ENCODE data around the gene CCDC40. TPM values are rescaled to one million over a fixed set of nuclear protein-coding genes. Genes with fewer than 3 reads are reported as not detected.
A peak's percentile ranks its signal among the peaks of the same experiment; 100 is the strongest.

The CCDC40 gene
- total RNA-seq, 2 experiments from 2014 or later, result 0.64 to 0.77 TPM

- CTCF ChIA-PET, result no interaction called here
- Mint-ChIP-seq H3K36me3 (ENCODE audit: low read depth) (no peaks in the 10 kb centered on the region), H3K4me1 (ENCODE audit: low read depth) (peaks cover 16% of the 10 kb centered on the region), H3K27ac (no peak overlapping the region), H3K4me3 (no peak overlapping the region), H3K9me3 (no peaks in the 10 kb centered on the region), H3K27me3 (no peaks in the 10 kb centered on the region)
- Histone ChIP-seq H3K9me3 (ENCODE audit: control insufficient read depth in 1 of 2, insufficient read depth in 1 of 2, low read length in 2 of 2) (no peaks in the 10 kb centered on the region), H3K27ac (ENCODE audit: low read depth in 1 of 2, low read length in 2 of 2) (no peak overlapping the region), H3K4me1 (ENCODE audit: insufficient read depth, low read length) (peaks cover 12% of the 10 kb centered on the region), H3K36me3 (ENCODE audit: insufficient read depth, low read length) (no peaks in the 10 kb centered on the region), H3K4me3 (ENCODE audit: low read length) (no peak overlapping the region), H3K27me3 (ENCODE audit: control insufficient read depth in 1 of 2, insufficient read depth in 2 of 2, low read length in 2 of 2) (no peaks in the 10 kb centered on the region)
- no peak for ATAC-seq (ENCODE audit: poor library complexity)
- TF ChIP-seq, protein P1, sequence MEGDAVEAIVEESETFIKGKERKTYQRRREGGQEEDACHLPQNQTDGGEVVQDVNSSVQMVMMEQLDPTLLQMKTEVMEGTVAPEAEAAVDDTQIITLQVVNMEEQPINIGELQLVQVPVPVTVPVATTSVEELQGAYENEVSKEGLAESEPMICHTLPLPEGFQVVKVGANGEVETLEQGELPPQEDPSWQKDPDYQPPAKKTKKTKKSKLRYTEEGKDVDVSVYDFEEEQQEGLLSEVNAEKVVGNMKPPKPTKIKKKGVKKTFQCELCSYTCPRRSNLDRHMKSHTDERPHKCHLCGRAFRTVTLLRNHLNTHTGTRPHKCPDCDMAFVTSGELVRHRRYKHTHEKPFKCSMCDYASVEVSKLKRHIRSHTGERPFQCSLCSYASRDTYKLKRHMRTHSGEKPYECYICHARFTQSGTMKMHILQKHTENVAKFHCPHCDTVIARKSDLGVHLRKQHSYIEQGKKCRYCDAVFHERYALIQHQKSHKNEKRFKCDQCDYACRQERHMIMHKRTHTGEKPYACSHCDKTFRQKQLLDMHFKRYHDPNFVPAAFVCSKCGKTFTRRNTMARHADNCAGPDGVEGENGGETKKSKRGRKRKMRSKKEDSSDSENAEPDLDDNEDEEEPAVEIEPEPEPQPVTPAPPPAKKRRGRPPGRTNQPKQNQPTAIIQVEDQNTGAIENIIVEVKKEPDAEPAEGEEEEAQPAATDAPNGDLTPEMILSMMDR (IDR thresholded peaks at IDR 0.05), result no peak
- intact Hi-C loops (cut with DNase I, micrococcal nuclease), result no loop called here
- peak in 1 of 14 experiments; percentile 14 for DNase-seq
- POLR2A ChIA-PET, result no interaction called here
These were observed 59.5 kb downstream of the CCDC40 start for GRCh38 chr17:80095844-80096475.

- TF ChIP-seq, protein P1 (IDR thresholded peaks at IDR 0.05), result no peak
- no peak for ATAC-seq (ENCODE audit: poor library complexity)
These were observed 60.1 kb downstream of the CCDC40 start for GRCh38 chr17:80096561-80097021.

DNA sequence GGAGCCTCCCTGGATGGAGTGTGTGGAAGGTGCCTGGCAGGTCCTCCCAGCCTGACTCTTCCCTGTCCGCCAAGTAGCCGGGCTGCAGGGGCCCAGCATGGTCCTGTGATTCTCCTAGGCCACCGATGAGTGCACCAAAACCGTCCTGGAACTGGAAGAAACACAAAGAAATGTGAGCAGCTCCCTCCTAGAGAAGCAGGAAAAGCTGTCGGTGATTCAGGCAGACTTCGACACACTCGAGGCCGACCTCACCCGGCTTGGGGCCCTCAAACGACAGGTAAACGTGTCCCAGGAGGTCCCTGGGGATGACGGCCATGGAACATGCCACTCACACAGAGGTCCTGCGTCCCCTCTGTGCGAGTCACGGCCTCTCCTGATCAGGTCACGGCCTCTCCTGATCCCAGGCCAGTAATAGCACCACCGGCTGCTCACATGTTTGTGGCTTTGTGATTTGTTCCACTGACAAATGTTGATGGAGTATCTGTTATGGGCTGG is 60.7 kb downstream of the CCDC40 start:
- Mint-ChIP-seq H3K27ac (no peak overlapping the region), H3K4me3 (no peak overlapping the region)
- no peak for ATAC-seq (ENCODE audit: poor library complexity)

More at GRCh38 chr17:80096561-80097021, 60.1 kb downstream of the CCDC40 start:
- Mint-ChIP-seq H3K27me3 (no peaks in the 10 kb centered on the region), H3K9me3 (no peaks in the 10 kb centered on the region), H3K36me3 (ENCODE audit: low read depth) (peaks cover under 1% of the 10 kb centered on the region), H3K27ac (no peak overlapping the region), H3K4me3 (no peak overlapping the region), H3K4me1 (ENCODE audit: low read depth) (peaks cover 17% of the 10 kb centered on the region)
- Histone ChIP-seq H3K9me3 (ENCODE audit: control insufficient read depth in 1 of 2, insufficient read depth in 1 of 2, low read length in 2 of 2) (no peaks in the 10 kb centered on the region), H3K4me1 (ENCODE audit: insufficient read depth, low read length) (peaks cover 14% of the 10 kb centered on the region), H3K27ac (ENCODE audit: low read depth in 1 of 2, low read length in 2 of 2) (no peak overlapping the region), H3K4me3 (ENCODE audit: low read length) (no peak overlapping the region), H3K36me3 (ENCODE audit: insufficient read depth, low read length) (no peaks in the 10 kb centered on the region), H3K27me3 (ENCODE audit: control insufficient read depth in 1 of 2, insufficient read depth in 2 of 2, low read length in 2 of 2) (no peaks in the 10 kb centered on the region)
- no peak for DNase-seq
- POLR2A ChIA-PET, result no interaction called here
- intact Hi-C loops (cut with DNase I, micrococcal nuclease), result no loop called here
- CTCF ChIA-PET, result no interaction called here

More for the DNA sequence above, 60.7 kb downstream of the CCDC40 start:
- Histone ChIP-seq H3K36me3 (ENCODE audit: insufficient read depth, low read length) (no peaks in the 10 kb centered on the region), H3K9me3 (ENCODE audit: control insufficient read depth in 1 of 2, insufficient read depth in 1 of 2, low read length in 2 of 2) (no peaks in the 10 kb centered on the region), H3K27ac (ENCODE audit: low read depth in 1 of 2, low read length in 2 of 2) (no peak overlapping the region), H3K27me3 (ENCODE audit: control insufficient read depth in 1 of 2, insufficient read depth in 2 of 2, low read length in 2 of 2) (no peaks in the 10 kb centered on the region), H3K4me3 (ENCODE audit: low read length) (no peak overlapping the region), H3K4me1 (ENCODE audit: insufficient read depth, low read length) (peaks cover 19% of the 10 kb centered on the region)
- no peak for DNase-seq
- ChIA-PET CTCF (no interaction called here), POLR2A (no interaction called here)
- intact Hi-C loops (cut with DNase I, micrococcal nuclease), result no loop called here
- Mint-ChIP-seq H3K27me3 (no peaks in the 10 kb centered on the region), H3K4me1 (ENCODE audit: low read depth) (peaks cover 23% of the 10 kb centered on the region), H3K9me3 (no peaks in the 10 kb centered on the region), H3K36me3 (ENCODE audit: low read depth) (peaks cover 5% of the 10 kb centered on the region)
- TF ChIP-seq, protein P1 (IDR thresholded peaks at IDR 0.05), result no peak

Measured in CD4-positive, alpha-beta T cell (primary cell).